NB4 (cell line): Measurements from ENCODE around the gene TMCC3.

Experiments
- CTCF ChIP-seq: IDR thresholded peaks from one replicate; pipeline ENCODE4 v1.5.1; 2012; ENCODE audit warnings: low read depth, low read length
- MAX ChIP-seq: IDR thresholded peaks from 2 replicates; pipeline ENCODE4 v1.6.1; 2011; ENCODE audit warnings: low read depth, low read length
- POLR2A ChIP-seq: IDR thresholded peaks from 2 replicates; pipeline ENCODE4 v1.6.1; 2011; ENCODE audit warnings: mild to moderate bottlenecking; ENCODE audit not compliant: insufficient read length; ENCODE audit errors: extremely low read depth

GRCh38 chr12:94616203-94616729 is 34.1 kb downstream of the TMCC3 start:
- TF ChIP-seq MAX = no peak
- no peak for TF ChIP-seq CTCF
- no peak for TF ChIP-seq POLR2A
